ENCODE measurements around the gene CFAP20DC.

CFAP20DC gene

DNA sequence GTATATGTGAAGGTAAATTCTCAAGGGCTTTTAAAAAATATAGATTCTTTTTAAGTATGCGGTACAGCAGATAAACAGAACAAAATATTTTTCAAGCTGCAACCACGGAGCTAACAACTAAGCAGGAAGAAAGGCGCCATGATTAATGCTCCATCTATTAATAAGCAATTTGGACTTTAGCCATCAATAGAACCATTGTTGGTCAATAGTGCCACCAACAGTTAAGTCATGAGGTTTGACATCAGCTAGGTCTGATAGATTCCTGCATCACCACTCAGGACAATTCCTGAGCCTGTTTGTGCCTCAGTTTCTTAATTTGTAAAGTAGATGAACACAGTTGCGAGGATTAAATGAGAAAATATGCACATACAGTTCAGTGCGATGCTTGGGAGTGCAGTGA, 318.2 kb downstream of the CFAP20DC start:
- TF ChIP-seq ZFX (IDR thresholded peaks at IDR 0.05; ENCODE audit: borderline replicate concordance), result no peak
- TF ChIP-seq, protein P1, sequence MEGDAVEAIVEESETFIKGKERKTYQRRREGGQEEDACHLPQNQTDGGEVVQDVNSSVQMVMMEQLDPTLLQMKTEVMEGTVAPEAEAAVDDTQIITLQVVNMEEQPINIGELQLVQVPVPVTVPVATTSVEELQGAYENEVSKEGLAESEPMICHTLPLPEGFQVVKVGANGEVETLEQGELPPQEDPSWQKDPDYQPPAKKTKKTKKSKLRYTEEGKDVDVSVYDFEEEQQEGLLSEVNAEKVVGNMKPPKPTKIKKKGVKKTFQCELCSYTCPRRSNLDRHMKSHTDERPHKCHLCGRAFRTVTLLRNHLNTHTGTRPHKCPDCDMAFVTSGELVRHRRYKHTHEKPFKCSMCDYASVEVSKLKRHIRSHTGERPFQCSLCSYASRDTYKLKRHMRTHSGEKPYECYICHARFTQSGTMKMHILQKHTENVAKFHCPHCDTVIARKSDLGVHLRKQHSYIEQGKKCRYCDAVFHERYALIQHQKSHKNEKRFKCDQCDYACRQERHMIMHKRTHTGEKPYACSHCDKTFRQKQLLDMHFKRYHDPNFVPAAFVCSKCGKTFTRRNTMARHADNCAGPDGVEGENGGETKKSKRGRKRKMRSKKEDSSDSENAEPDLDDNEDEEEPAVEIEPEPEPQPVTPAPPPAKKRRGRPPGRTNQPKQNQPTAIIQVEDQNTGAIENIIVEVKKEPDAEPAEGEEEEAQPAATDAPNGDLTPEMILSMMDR (IDR thresholded peaks at IDR 0.05), result no peak
- H3K27ac ChIP-seq, result no peak overlapping the region

DNA sequence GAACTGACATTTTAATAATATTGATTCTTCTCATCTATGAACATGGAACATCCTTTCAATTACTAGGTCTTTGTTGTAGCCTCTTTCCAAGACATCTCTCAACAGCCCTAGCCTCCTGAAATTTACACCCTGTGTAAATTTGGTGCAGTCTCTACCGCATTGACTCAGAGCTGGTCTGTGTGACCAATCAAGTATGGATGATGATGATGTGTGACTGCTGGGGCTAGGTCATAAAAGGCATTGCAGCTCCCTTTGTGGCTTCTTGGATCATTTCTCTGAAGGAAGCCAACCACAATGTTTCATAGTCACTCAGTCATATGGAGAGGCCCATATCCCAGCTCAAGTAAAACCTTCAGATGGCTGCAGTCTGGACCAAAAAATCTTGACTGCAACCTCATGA, 321.1 kb downstream of the CFAP20DC start:
- no peak overlapping the region for H3K27ac ChIP-seq
- TF ChIP-seq, protein P1 (IDR thresholded peaks at IDR 0.05), result no peak
- TF ChIP-seq ZFX (IDR thresholded peaks at IDR 0.05; ENCODE audit: borderline replicate concordance), result no peak

DNA sequence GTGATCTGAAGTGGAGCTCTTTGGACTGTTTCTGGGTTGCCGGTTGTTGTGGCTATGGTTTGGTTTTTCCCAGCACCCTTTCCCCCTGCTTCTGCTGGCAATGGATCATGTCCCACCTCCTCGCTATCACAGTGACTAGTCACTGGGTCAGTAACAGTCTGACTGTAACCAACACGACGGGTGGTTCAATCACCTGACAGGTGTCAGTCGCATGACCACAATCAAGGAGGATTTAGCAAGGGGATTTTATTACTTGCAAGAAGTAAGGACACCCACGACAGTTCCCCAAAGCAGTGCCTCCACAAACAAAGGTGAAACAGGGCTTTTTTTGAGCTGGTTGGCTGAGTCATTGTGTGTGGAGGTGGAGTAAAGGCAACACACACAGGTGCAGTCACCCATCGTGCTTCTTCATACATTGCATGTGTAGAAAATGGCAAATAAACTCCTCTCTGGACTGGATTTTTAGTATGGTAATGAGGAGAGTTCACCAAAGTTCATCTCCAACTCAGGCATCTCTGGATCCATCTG, 324.4 kb downstream of the CFAP20DC start:
- no peak overlapping the region for H3K27ac ChIP-seq
- TF ChIP-seq, protein P1 (IDR thresholded peaks at IDR 0.05), result no peak
- TF ChIP-seq ZFX (IDR thresholded peaks at IDR 0.05; ENCODE audit: borderline replicate concordance), result no peak

DNA sequence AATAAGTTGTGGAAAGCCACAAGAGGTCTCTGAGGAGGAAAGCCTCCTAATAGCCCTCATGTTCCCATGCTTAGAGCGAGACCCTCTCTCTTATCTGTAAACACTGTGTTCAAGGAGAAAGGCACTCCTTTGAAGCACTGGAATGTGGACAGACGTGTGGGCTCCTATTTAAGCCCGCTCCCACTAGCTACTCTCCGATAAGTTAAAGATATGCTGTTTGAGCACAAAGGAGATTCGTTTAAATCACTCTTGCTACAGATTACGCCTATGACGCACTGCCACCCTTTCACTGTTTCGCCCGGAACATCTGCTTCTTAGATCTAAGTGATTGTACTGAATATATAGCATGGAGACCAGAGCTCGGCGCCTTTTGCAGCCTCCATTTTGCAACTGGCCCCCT, 325.5 kb downstream of the CFAP20DC start:
- H3K27ac ChIP-seq, result no peak overlapping the region
- TF ChIP-seq ZFX (IDR thresholded peaks at IDR 0.05; ENCODE audit: borderline replicate concordance), result no peak
- TF ChIP-seq, protein P1 (IDR thresholded peaks at IDR 0.05), result no peak

DNA sequence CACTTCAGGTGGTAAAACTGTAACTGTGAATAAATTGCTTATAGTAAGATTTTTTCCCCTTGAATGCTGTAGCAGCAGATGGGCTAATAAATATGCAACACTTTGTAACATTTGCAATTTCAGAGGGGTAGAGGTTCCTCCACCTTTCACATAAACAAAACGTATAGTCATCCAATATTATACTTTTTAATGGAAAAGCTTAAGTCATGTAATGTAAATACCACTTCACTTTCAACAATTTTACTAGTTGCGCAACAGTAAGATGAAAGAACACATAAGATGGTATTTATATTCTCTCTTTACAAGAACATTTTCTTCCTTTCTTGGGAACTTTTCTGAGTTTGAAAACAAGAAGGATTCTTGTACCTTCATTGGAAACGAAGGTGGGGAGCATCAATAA, 326.7 kb downstream of the CFAP20DC start:
- TF ChIP-seq, protein P1 (IDR thresholded peaks at IDR 0.05), result no peak
- no peak for TF ChIP-seq ZFX (IDR thresholded peaks at IDR 0.05; ENCODE audit: borderline replicate concordance)
- H3K27ac ChIP-seq, result no peak overlapping the region

DNA sequence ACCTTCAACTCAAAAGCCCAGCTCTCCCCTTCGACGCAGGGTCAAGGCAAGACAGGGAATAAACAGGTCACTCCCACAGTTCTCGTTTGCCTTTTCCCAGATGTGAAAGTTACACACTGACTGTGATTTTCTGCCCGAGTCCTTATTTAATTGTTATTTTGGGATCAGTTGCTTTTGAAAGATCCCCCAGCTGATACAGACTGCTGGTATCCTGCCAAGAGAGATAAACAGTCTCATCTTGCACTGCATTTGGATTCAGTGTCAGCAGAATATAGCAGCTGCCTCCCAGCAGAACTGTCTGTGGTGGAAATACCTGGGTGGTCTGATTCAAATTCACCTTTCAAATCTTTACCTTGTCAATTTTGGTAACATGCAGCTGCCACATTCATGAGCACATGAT, 327.3 kb downstream of the CFAP20DC start:
- H3K27ac ChIP-seq, result no peak overlapping the region
- TF ChIP-seq ZFX (IDR thresholded peaks at IDR 0.05; ENCODE audit: borderline replicate concordance), result no peak
- TF ChIP-seq, protein P1 (IDR thresholded peaks at IDR 0.05), result no peak

DNA sequence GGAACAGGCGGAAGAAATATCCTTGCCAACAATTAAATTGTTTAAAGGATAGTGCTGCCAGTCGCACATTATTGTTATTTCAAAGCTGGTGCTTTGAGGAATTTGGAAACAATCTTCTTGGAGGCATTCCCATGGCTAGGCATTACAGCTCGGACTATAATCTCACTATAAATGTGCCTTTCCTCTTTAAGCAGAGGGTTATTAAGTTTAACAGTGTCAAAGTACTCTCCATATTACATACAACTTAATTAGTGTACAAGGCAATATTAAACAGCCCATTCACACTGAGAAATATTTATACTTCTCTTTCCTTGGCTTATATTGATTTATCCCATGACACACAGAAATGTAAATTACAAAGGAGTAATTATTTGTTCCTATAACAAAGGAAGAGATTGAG, 329.3 kb downstream of the CFAP20DC start:
- H3K27ac ChIP-seq, result no peak overlapping the region
- TF ChIP-seq ZFX (IDR thresholded peaks at IDR 0.05; ENCODE audit: borderline replicate concordance), result no peak
- TF ChIP-seq, protein P1 (IDR thresholded peaks at IDR 0.05), result no peak
